ENCODE measurements around the gene ITGA2B.

DNA sequence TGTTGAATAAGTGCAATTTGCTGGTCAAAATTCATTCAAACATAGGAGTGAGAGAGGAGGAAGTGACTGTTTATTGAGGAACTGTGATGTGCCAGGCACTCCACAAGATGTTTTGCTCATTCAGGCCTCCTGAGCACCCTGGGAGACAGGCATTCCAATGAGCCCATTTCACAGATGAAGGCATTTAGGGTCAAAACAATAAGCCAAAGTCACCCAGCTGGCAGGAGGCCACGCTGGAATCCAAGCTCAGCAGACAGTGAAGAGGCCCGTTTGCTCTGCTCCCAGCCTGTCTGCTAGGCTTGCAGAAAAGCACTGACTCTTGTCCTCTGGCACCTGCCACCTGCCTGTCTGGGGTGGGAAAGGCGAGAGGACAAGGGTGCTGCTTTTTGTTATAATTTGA lies 54.7 kb downstream of the ITGA2B start:
- TF ChIP-seq, protein P1, sequence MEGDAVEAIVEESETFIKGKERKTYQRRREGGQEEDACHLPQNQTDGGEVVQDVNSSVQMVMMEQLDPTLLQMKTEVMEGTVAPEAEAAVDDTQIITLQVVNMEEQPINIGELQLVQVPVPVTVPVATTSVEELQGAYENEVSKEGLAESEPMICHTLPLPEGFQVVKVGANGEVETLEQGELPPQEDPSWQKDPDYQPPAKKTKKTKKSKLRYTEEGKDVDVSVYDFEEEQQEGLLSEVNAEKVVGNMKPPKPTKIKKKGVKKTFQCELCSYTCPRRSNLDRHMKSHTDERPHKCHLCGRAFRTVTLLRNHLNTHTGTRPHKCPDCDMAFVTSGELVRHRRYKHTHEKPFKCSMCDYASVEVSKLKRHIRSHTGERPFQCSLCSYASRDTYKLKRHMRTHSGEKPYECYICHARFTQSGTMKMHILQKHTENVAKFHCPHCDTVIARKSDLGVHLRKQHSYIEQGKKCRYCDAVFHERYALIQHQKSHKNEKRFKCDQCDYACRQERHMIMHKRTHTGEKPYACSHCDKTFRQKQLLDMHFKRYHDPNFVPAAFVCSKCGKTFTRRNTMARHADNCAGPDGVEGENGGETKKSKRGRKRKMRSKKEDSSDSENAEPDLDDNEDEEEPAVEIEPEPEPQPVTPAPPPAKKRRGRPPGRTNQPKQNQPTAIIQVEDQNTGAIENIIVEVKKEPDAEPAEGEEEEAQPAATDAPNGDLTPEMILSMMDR (IDR thresholded peaks at IDR 0.05): no peak
- no peak for TF ChIP-seq POLR2A (IDR thresholded peaks at IDR 0.05)
